Erythroblast (primary cell): ENCODE results near the gene ILK.
A peak's percentile ranks its signal among the peaks of the same experiment; 100 is the strongest.

Experiments
- DNase-seq, 2 experiments: peaks; one replicate each; lab custom pipeline; 2025; lab: John Stamatoyannopoulos, UW
- GATA1 ChIP-seq: IDR thresholded peaks from 2 replicates; pipeline ENCODE4 v1.6.1; 2011; ENCODE audit warnings: low read depth, mild to moderate bottlenecking, control low read depth, low read length, moderate library complexity
- POLR2A ChIP-seq: IDR thresholded peaks from 2 replicates; pipeline ENCODE4 v1.6.1; 2011; ENCODE audit warnings: mild to moderate bottlenecking, low read length

Gene ILK

DNA sequence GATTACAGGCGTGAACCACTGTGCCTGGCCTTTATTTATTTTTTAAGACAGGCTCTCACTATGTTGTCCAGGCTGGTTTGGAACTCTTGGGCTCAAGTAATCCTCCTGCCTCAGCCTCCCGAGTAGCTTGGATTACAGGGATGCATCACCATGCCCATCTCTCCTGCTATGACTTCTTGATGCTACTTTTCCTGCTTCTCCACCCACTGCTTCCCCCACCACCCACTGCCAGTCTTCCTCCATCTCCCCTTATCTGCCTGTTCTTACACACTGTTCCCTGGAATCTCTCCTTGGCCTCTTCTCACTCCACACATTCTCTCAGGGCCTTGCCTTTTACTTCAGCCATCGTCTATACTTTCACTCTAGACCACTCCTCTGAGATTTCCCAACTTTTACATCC, 32.9 kb downstream of the ILK start:
- no peak for TF ChIP-seq GATA1
- DNase-seq = no peak

DNA sequence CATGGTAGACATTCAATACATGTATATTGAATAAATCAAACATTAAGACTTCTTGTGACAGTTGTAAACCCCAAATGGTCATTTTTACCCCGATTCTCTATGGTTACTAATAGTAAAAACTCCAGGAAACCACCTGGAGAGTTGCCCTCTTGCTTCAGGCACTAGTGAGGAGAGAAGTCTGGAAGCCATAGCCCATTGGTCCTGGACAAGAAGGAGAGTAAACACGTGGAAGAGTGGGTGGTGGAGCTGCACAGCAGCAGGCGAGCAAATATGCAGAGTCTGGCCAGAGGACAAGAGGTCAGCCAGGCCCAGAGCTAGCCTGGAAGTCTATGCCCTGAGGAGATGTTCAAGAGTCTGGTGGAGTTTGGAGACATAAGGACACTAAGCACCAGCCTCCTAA, 34.3 kb downstream of the ILK start:
- no peak for DNase-seq
- TF ChIP-seq GATA1 (no peak), POLR2A (no peak)

DNA sequence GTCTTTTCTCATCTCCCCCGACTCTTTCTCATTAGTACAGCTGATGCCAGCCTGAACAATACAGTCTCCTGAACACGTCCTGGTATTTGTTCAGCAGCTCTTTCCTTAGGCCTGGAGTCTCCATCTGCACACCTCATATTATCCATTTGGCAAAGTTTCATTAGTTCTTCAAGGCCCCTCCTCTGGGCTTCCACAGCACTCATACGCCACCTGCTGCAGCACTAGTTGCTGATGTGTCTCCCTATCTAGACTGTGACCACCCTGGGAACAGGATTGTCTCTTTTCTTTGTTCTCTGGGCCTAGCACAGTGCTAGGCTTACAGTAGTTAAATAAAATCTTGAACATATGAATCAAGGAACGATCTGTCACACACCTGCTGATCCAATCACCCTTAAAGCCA, 34.9 kb downstream of the ILK start:
- TF ChIP-seq GATA1 = no peak
- TF ChIP-seq POLR2A = no peak
- peak; percentile 15 to 35 for DNase-seq

- no peak for TF ChIP-seq POLR2A
- DNase-seq = no peak
Observed at GRCh38 chr11:6640036-6640984, 36.7 kb downstream of the ILK start.

DNA sequence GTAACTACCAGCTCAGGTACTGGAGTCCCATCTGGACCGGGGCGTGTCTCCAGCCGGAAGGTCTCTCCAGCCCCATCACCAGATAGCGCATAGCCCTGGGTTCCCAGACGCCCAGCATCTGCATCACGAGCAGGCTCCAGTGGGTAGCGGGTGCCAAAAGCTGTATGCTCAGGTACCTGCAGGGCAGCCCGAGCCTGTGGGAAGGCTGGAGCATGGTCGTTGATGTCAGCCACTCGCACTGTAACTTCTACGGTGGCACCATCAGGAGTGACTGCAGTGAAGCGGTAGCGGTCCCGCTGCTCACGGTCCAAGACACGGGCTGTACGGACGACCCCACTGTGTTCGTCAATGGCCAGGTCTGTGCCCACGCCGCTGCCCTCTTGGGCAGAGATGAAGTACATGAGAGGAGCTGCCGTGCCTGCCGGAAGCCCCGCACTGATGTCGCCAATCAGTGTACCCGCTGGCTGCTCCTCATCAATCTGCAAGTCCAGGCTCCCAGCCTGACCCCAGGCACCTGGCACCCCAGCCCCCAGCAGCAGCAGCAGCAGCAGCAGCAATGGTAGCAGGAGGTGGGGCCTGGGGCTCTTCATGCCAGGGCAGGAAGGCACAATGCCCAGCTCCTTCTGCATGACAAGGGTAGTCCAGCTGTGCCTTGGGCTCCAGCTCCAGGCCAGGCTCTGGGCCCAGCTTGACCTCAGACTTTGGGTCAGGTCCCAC, 37.6 kb downstream of the ILK start:
- TF ChIP-seq GATA1 (no peak), POLR2A (no peak)
- DNase-seq = no peak

DNA sequence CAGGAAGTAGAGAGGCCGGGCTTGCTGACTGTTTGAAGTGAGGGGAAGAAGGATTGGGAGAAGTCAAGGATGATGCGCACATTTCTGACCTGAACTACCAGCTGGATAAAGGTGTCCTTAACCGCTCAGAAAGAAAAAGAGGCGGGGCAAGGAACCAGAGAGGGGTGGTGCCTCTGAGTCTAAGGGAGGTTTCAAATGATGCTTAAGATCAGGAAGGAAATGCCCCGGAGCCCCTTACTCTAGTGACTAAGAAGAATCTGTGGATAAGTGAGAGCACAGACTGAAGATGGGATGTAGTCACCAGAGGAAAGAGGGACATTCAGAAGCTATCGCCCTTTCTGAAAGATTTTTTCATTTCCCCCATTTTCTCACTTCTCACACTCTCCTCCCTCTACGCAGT, 39.4 kb downstream of the ILK start:
- DNase-seq = no peak
- no peak for TF ChIP-seq POLR2A
- TF ChIP-seq GATA1 = no peak

DNA sequence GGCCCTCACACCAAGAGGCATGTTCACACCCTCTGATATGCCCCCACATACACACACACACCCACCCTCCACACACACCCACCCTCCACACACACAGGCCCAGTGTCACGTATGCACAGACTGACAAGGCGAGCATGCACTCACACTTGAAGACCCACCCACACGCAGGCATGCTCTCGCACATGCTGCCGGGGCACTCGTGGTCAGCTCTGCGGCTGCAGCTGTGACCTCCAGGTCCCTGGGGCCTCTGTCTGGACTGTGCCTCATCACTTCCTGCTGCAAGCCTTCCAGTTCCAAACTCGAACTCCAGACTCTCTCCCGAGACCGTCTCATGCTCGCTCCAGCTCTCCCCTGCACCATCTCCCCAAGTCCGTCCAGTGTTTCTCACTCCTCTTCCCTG, 42.5 kb downstream of the ILK start:
- no peak for DNase-seq

DNA sequence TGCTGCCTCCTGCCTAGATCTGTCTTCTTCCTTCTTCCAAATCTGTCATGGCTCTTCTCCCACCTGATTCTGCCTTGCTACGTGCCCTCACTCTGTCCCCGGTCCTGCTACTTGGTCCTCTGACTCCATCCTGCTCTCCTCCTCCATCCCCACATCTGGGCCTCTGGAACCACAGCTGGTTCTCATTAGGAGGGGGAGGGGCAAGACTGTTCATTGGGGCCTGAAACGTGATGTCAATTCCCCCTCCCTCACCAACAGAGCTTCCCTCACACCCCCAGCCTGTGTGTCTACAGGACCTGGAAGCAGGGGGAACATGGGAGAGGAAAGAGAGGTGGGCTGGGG, 43.0 kb downstream of the ILK start:
- no peak for DNase-seq
- no peak for TF ChIP-seq POLR2A
- TF ChIP-seq GATA1 = no peak

More for the DNA sequence above, 42.5 kb downstream of the ILK start:
- no peak for TF ChIP-seq POLR2A
- no peak for TF ChIP-seq GATA1

DNA sequence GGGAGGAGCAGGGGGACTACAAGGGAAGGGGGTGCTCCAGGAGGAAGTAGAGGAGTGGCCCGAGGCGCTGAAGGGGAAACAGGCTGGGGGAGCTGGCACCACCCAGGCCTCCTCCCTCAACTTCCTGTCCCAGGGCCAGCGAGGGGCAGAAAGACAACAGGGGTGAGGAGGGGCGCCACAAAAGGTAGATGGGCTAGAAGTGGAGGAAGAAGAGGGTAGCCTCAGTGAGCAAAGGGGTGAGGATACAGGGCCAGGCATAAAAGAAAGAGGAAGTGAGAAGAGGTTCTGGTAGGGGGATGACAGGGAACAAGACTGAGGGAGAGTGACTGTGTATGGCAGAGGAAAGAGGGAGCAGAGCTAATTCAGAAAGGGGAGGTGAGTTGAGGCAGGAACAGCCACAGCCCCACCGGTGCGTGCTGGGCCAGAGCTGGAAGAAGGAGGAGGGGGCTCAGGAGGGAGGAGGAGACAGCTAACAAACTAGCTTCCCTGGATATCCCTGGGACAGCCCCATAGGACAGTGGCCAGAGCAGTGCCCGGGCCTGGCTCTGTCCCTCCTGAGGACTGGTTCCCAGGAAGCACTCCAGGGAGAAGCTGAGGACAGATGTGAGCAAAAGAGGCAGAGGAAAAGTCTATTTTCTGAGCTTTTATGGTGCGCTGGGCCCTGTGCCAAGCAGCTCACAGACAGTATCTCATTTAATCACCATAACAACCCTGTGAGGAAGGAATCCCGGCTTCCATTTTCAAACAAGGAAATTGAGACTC, 43.5 kb downstream of the ILK start:
- DNase-seq = no peak
- TF ChIP-seq POLR2A (no peak), GATA1 (no peak)

DNA sequence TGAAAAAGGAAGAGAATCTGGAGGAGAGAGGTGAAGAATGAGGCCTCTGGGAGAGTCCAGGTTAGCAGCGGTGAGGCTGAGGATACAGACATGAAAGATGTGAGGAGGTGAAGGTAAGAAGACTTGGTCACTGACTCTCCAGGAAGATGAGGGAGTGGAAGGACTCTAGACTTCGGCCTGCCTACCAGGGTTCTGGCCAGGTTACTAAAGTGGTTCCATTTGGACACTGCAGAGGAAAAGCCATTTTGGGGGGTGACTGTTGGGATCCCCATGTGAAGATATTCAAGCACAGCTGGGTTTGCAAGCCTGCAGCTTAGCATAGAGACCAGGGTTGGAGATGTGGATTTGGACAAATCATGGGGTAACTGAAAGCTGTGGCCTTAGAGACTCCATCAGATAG, 44.3 kb downstream of the ILK start:
- TF ChIP-seq GATA1 = no peak
- no peak for TF ChIP-seq POLR2A
- no peak for DNase-seq

DNA sequence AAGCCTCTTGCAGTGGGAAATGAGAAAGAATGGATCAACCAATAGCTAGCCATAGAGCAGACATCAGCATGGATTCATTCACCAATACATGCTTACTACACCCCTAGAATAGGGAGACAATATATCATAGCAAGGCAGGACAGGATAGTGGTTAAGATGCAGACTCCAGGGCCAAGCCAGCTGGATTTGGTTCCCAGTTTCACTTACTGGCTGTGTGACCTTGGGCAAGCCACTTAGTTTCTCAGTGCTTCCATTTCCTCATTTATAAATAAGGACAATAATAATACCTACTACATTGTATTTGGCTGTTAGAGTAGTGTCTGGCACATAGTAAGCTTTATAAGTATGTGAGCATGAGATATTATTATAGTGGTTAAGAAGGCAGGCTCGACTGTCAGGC, 44.9 kb downstream of the ILK start:
- TF ChIP-seq GATA1 = no peak
- TF ChIP-seq POLR2A = no peak
- DNase-seq = no peak

DNA sequence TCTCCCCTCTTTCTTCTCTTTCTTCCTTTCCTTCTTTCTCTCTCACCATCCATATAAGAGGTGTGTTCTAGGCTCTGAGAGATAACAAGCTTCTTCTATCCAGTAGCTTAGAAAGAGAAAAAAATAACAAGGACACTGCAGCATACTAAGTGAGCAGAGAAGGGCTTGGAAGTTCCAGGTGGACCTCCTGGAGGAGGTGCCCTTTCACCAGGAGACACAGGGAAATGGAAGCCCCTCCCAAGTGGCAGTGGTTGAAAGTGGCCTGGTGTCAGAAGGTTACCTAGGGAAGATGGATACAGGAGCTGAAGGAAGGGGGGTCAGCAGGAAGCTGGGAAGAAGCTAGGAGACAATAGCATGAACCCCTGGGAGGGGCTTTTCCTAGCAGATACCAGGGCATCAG, 46.5 kb downstream of the ILK start:
- no peak for DNase-seq

GRCh38 chr11:6650980-6651379, 47.4 kb downstream of the ILK start:
- peak in 1 of 2 experiments; percentile 24 for DNase-seq
- TF ChIP-seq POLR2A (no peak), GATA1 (no peak)

More for the DNA sequence above, 46.5 kb downstream of the ILK start:
- TF ChIP-seq POLR2A (no peak), GATA1 (no peak)

DNA sequence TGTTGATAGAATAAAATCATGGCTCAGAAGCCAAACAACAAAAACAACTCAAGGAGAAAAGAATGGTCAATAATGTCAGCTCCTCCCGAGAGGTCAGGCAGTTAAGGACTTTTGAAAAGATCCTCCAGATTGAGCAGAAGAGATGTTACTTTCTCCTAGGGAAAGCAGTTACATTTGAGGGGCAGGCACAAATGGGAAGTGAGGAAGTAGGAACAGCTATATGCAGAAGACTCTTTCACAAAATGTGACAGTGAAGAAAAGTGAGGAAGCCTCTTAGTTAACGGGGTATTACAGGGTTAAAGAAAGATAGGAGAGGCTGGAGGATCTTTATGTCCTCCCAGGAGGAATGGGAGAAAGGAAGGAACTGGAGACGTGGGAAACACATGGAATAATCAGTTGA, 48.6 kb downstream of the ILK start:
- no peak for DNase-seq
- no peak for TF ChIP-seq POLR2A
- no peak for TF ChIP-seq GATA1
